SK-N-SH (cell line): ENCODE measurements around the gene PACSIN2. TPM values are rescaled to one million over a fixed set of nuclear protein-coding genes. Genes with fewer than 3 reads are reported as not detected.
A peak's percentile ranks its signal among the peaks of the same experiment; 100 is the strongest.

Experiments
- CTCF ChIA-PET: fragments of 300-600, 350-600 bp; formaldehyde crosslinking; extraction: SDS; loops from one replicate; lab custom pipeline; 2021; lab: Yijun Ruan, JAX
- POLR2A ChIA-PET: fragments of 350-600 bp; sonication (Branson Sonifier 250); formaldehyde crosslinking; extraction: SDS; loops from one replicate; lab custom pipeline; 2020; ENCODE audit warnings: antibody characterized with exemption, inconsistent platforms; lab: Yijun Ruan, JAX
- DNase-seq: peaks from one replicate; pipeline ENCODE4 v3.0.0; 2012
- H2AFZ ChIP-seq: fragments of 200-600 bp; sonication (generic); 2 replicates; pipeline ENCODE4 v1.8.1; 2016; ENCODE audit warnings: antibody characterized with exemption, mild to moderate bottlenecking, low read depth
- H3F3A ChIP-seq: fragments of 200-600 bp; sonication (generic); replicated peaks from 2 replicates; pipeline ENCODE3; 2016; ENCODE audit warnings: antibody characterized with exemption, mild to moderate bottlenecking; ENCODE audit not compliant: insufficient read depth
- H3K27ac ChIP-seq, 2 experiments: fragments of 200-500 bp in 1 of 2; fragments of 200-600 bp in 1 of 2; sonication (Bioruptor generic) in 1 of 2; sonication (generic), shearing (Covaris generic) in 1 of 2; 2 replicates each; pipeline versions ENCODE4 v1.5.1 to v1.6.1; 2014 to 2016; ENCODE audit warnings: low read depth in 2 of 2, inconsistent platforms in 1 of 2, low read length in 1 of 2, mild to moderate bottlenecking in 1 of 2, mixed read lengths in 1 of 2
- H3K27me3 ChIP-seq: fragments of 200-600 bp; sonication (generic), shearing (Covaris generic); 2 replicates; pipeline ENCODE4 v1.6.1; 2016; ENCODE audit warnings: mixed run types; ENCODE audit not compliant: insufficient read depth
- H3K36me3 ChIP-seq, 2 experiments: fragments of 200-500 bp in 1 of 2; fragments of 200-600 bp in 1 of 2; sonication (Bioruptor generic) in 1 of 2; sonication (generic) in 1 of 2; replicated peaks in 1 of 2; 2 replicates each; pipeline versions ENCODE3 to v1.5.1; 2014 to 2016; ENCODE audit warnings: low read length in 1 of 2, mild to moderate bottlenecking in 1 of 2; ENCODE audit not compliant: insufficient read depth in 2 of 2, control insufficient read depth in 1 of 2
- H3K4me1 ChIP-seq, 2 experiments: fragments of 200-500 bp in 1 of 2; fragments of 200-600 bp in 1 of 2; sonication (Bioruptor generic) in 1 of 2; sonication (generic), shearing (Covaris generic) in 1 of 2; 2 replicates each; pipeline versions ENCODE4 v1.5.1 to v1.6.1; 2014 to 2016; ENCODE audit warnings: low read depth in 1 of 2, low read length in 1 of 2, mixed run types in 1 of 2; ENCODE audit not compliant: insufficient read depth in 2 of 2, control insufficient read depth in 1 of 2
- H3K4me2 ChIP-seq: fragments of 200-600 bp; sonication (generic), shearing (Covaris generic); 2 replicates; pipeline ENCODE4 v1.6.1; 2017; ENCODE audit warnings: mixed run types
- H3K4me3 ChIP-seq, 2 experiments: fragments of 200-500 bp in 1 of 2; fragments of 200-600 bp in 1 of 2; sonication (Bioruptor generic) in 1 of 2; sonication (generic), shearing (Covaris generic) in 1 of 2; 2 replicates each; pipeline versions ENCODE4 v1.5.1 to v1.8.1; 2014 to 2016; ENCODE audit warnings: low read depth in 2 of 2, inconsistent platforms in 1 of 2, low read length in 1 of 2, mild to moderate bottlenecking in 1 of 2, mixed read lengths in 1 of 2, moderate library complexity in 1 of 2
- H3K79me2 ChIP-seq: fragments of 200-600 bp; sonication (generic); 2 replicates; pipeline ENCODE4 v1.8.1; 2017; ENCODE audit warnings: mild to moderate bottlenecking; ENCODE audit not compliant: insufficient read depth
- H3K9ac ChIP-seq: fragments of 200-600 bp; sonication (generic); 2 replicates; pipeline ENCODE4 v1.6.1; 2017; ENCODE audit warnings: mixed run types
- H3K9me2 ChIP-seq: fragments of 200-600 bp; sonication (generic); 2 replicates; pipeline ENCODE4 v1.6.1; 2017; ENCODE audit warnings: mixed run types
- H3K9me3 ChIP-seq: fragments of 200-600 bp; sonication (generic); 2 replicates; pipeline ENCODE4 v1.6.1; 2017; ENCODE audit warnings: mixed run types, mild to moderate bottlenecking, moderate library complexity
- H4K20me1 ChIP-seq: fragments of 200-600 bp; sonication (generic); 2 replicates; pipeline ENCODE4 v1.6.1; 2017; ENCODE audit warnings: mild to moderate bottlenecking, mixed run types; ENCODE audit not compliant: insufficient read depth
- CHD2 ChIP-seq: fragments of 150-350 bp; IDR thresholded peaks from 2 replicates; pipeline ENCODE4 v1.6.1; 2018; ENCODE audit warnings: low read length; ENCODE audit not compliant: partially characterized antibody
- EP300 ChIP-seq, 2 experiments: IDR thresholded peaks; 2 replicates each; pipeline versions ENCODE4 v1.4.0 to v1.6.1; 2012; ENCODE audit warnings: borderline replicate concordance in 1 of 2, low read depth in 1 of 2, low read length in 1 of 2
- EZH2phosphoT487 ChIP-seq: fragments of 200-600 bp; sonication (generic); IDR thresholded peaks from 2 replicates; pipeline ENCODE4 v1.6.1; 2017; ENCODE audit warnings: low read depth, mixed run types, mild to moderate bottlenecking, antibody characterized with exemption, moderate library complexity, borderline replicate concordance
- FOSL2 ChIP-seq: IDR thresholded peaks from 2 replicates; pipeline ENCODE4 v1.4.0; 2012; ENCODE audit warnings: low read depth, mild to moderate bottlenecking, moderate library complexity, borderline replicate concordance
- FOXJ3 ChIP-seq: sonication (generic); formaldehyde crosslinking; IDR thresholded peaks from 2 replicates; pipeline ENCODE4 v1.5.1; 2020; ENCODE audit warnings: mild to moderate bottlenecking, missing genetic modification reagents
- FOXM1 ChIP-seq: IDR thresholded peaks from 2 replicates; pipeline ENCODE4 v1.4.0; 2012; ENCODE audit warnings: low read depth, mild to moderate bottlenecking
- GABPA ChIP-seq: IDR thresholded peaks from 2 replicates; pipeline ENCODE4 v1.4.0; 2012; ENCODE audit warnings: low read depth, mild to moderate bottlenecking
- JUND ChIP-seq: IDR thresholded peaks from 2 replicates; pipeline ENCODE4 v1.4.0; 2012
- MEF2A ChIP-seq: IDR thresholded peaks from 2 replicates; pipeline ENCODE4 v1.4.0; 2012; ENCODE audit warnings: low read depth, borderline replicate concordance
- MXI1 ChIP-seq: IDR thresholded peaks from 2 replicates; pipeline ENCODE4 v1.6.1; 2012; ENCODE audit warnings: mild to moderate bottlenecking, low read depth, low read length, improper control_type of control experiment
- NFIC ChIP-seq: IDR thresholded peaks from 2 replicates; pipeline ENCODE4 v1.4.0; 2012; ENCODE audit warnings: borderline replicate concordance
- NRF1 ChIP-seq: IDR thresholded peaks from 2 replicates; pipeline ENCODE4 v1.6.1; 2012; ENCODE audit warnings: low read depth, mild to moderate bottlenecking, low read length
- POLR2AphosphoS5 ChIP-seq: IDR thresholded peaks from 2 replicates; pipeline ENCODE4 v1.6.1; 2012; ENCODE audit warnings: low read depth, low read length
- RAD21 ChIP-seq: IDR thresholded peaks from 2 replicates; pipeline ENCODE4 v1.6.1; 2012; ENCODE audit warnings: mild to moderate bottlenecking, low read length
- REST ChIP-seq: IDR thresholded peaks from 2 replicates; pipeline ENCODE4 v1.6.1; 2012; ENCODE audit warnings: mild to moderate bottlenecking, low read depth, low read length, moderate library complexity
- RXRA ChIP-seq: IDR thresholded peaks from 2 replicates; pipeline ENCODE4 v1.4.0; 2012; ENCODE audit warnings: low read depth, mild to moderate bottlenecking, borderline replicate concordance
- SMC3 ChIP-seq: IDR thresholded peaks from 2 replicates; pipeline ENCODE4 v1.6.1; 2012; ENCODE audit warnings: low read depth, low read length, improper control_type of control experiment
- TAF1 ChIP-seq: IDR thresholded peaks from 2 replicates; pipeline ENCODE4 v1.6.1; 2012; ENCODE audit warnings: low read depth, mild to moderate bottlenecking, low read length, moderate library complexity, borderline replicate concordance
- TEAD4 ChIP-seq: IDR thresholded peaks from 2 replicates; pipeline ENCODE4 v1.4.0; 2012; ENCODE audit warnings: mild to moderate bottlenecking, borderline replicate concordance; ENCODE audit not compliant: insufficient read depth
- USF2 ChIP-seq: fragments of 150-350 bp; IDR thresholded peaks from 2 replicates; pipeline ENCODE4 v1.6.1; 2017; ENCODE audit warnings: antibody characterized with exemption, low read length, low read depth, borderline replicate concordance
- ZBTB33 ChIP-seq: IDR thresholded peaks from 2 replicates; pipeline ENCODE4 v1.4.0; 2012; ENCODE audit warnings: low read depth, borderline replicate concordance
- WGBS: methylation state at CpG from one replicate; pipeline ENCODE4 v1.1.6; 2017; ENCODE audit warnings: low lambda C conversion rate; 5-methylcytosine and 5-hydroxymethylcytosine counted together
- polyA plus RNA-seq, 3 experiments: library from polyadenylated mRNA; depleted of rRNA; stranded (reverse); fragments of >200 nt; gene quantifications; 2 replicates each; pipeline ENCODE4 v1.2.3, GENCODE V29; 2012

The PACSIN2 gene
- polyA plus RNA-seq, 1 of the 3 experiments (the other 2 are of a cell fraction) = 60.5 TPM

DNA sequence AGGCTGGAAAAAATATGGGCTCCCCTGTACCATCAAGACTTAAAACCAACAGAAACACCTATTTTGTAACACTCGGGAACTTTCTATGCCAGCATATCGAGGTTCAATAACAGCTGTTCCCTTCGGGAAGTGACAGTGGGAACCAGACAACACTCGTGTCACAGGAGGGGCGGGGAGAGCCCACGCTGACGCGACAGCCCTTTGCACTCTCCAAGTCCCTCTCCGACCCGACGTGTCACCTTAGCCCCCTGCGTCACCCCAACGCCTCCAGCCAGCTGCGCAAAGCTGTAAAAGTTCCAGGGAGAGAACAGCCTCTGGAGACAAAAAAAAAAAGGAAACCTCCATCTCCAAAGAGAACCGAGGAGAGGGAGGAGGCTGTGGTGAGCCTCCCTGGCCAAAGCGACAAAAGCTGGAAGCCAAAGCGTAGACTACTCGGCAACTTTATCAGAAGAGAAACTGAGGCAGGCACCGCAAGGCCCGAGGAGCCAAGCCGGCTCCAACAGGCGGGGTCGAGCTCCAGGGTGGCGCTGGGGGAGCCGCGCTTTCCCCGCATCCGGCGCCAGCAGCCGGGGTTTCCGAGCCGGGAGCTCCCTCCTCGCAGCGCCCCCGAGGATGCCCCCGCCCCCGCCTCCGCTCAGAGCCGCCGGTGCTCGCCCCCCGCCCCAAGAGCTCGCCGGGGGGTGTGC lies 158.6 kb downstream of the PACSIN2 start:
- Histone ChIP-seq H3K4me2 (peak overlapping the region; percentile 75), H3K79me2 (peaks cover 52% of the 10 kb centered on the region), H3K27ac (peak overlapping the region; percentile 77 to 86), H3F3A (peaks cover 3% of the 10 kb centered on the region), H3K4me3 (peak overlapping the region; percentile 66 to 67), H3K4me1 (peaks cover 0 to 4% of the 10 kb centered on the region in 2 experiments; a peak in 2 of 4 replicates), H2AFZ (no peak overlapping the region), H3K9me2 (no peaks in the 10 kb centered on the region), H4K20me1 (peaks cover 11% of the 10 kb centered on the region; the same call in 1 of the 2 replicates), H3K9ac (peak overlapping the region; percentile 83), H3K36me3 (no peaks in the 10 kb centered on the region), H3K27me3 (no peaks in the 10 kb centered on the region), H3K9me3 (no peaks in the 10 kb centered on the region)
- 0% methylated on average over 16 of the region's 44 CpGs for WGBS
- ChIA-PET CTCF (interaction anchor here (1.4 kb wide), 1 partner anchor 11 kb away, joined by 4 read pairs; no protein-coding TSS in a partner anchor), POLR2A (no interaction called here)
- DNase-seq = no peak
- TF ChIP-seq TAF1 (no peak), FOXJ3 (CRISPR knock-in tag) (no peak), MXI1 (no peak), NFIC (no peak), FOXM1 (no peak), POLR2AphosphoS5 (no peak), ZBTB33 (no peak), TEAD4 (no peak), GABPA (no peak), EZH2phosphoT487 (no peak), USF2 (no peak), MEF2A (no peak), RAD21 (no peak)

DNA sequence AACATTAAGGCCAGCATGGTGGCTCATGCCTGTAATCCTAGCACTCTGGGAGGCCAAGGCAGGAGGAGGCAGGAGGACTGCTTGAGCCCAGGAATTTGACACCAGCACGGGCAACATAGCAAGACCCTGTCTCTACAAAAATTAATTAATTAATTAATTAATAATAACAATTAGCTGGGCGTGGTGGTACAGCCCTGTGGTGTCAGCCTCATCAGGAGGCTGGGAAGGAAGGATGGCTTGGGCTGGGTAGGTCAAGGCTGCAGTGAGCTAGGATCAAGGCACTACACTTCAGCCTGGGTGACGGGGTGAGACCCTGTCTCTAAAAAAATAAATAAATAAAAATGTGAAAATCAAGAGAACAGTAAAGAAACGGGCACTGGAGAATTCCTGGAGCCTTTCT lies 159.2 kb downstream of the PACSIN2 start:
- 52% methylated on average over 3 of the region's 4 CpGs for WGBS
- ChIA-PET POLR2A (no interaction called here), CTCF (interaction anchor here (0.6 kb wide), 1 partner anchor 12 kb away, joined by 4 read pairs; no protein-coding TSS in a partner anchor)
- TF ChIP-seq RXRA (no peak), MXI1 (no peak), SMC3 (no peak), MEF2A (no peak), REST (no peak), NFIC (no peak), JUND (no peak), NRF1 (no peak), EP300 (IDR thresholded peaks at IDR 0.05; ENCODE audit: borderline replicate concordance in 1 of 2, low read depth in 1 of 2, low read length in 1 of 2) (no peak), FOSL2 (no peak), CHD2 (no peak)

More for the DNA sequence above, 159.2 kb downstream of the PACSIN2 start:
- Histone ChIP-seq H3K4me3 (peak overlapping the region; percentile 66 to 67), H3K9me2 (no peaks in the 10 kb centered on the region), H2AFZ (no peak overlapping the region), H3K27me3 (no peaks in the 10 kb centered on the region), H3F3A (peaks cover 3% of the 10 kb centered on the region), H4K20me1 (peaks cover 17% of the 10 kb centered on the region; the same call in 1 of the 2 replicates), H3K36me3 (no peaks in the 10 kb centered on the region), H3K4me1 (peaks cover 0 to 4% of the 10 kb centered on the region in 2 experiments; a peak in 2 of 4 replicates), H3K9me3 (no peaks in the 10 kb centered on the region), H3K27ac (peak overlapping the region in 1 of 2 experiments; percentile 86; a peak in 1 of 4 replicates), H3K9ac (peak overlapping the region; percentile 83; the same call in 1 of the 2 replicates), H3K79me2 (peaks cover 58% of the 10 kb centered on the region), H3K4me2 (peak overlapping the region; percentile 75)
- no peak for DNase-seq
